Measurements from ENCODE around the gene WBP2. TPM values are rescaled to one million over a fixed set of nuclear protein-coding genes. Genes with fewer than 3 reads are reported as not detected.
A peak's percentile ranks its signal among the peaks of the same experiment; 100 is the strongest.

Gene WBP2
- polyA plus RNA-seq, 3 donors, result 62.4 to 93.3 (median 67.9) TPM

- peaks cover 0 to 3% (median 3%) of the 10 kb centered on the region in 3 donors for H3K27me3 Mint-ChIP-seq (ENCODE audit: low read depth in 3 of 3)
- no peak for DNase-seq
- no peak overlapping the region for H3K4me2 ChIP-seq (replicated peaks; ENCODE audit: extremely low read depth, low read length, poor library complexity, severe bottlenecking)
- peaks cover 15 to 34% of the 10 kb centered on the region in 2 donors for H3K36me3 ChIP-seq (replicated peaks in 1 of 2; ENCODE audit: control insufficient read depth in 1 of 2, insufficient read depth in 2 of 2, low read length in 2 of 2)
- H3K4me1 ChIP-seq (ENCODE audit: control insufficient read depth in 1 of 2, insufficient read depth in 2 of 2, low read length in 2 of 2), result peaks cover 13 to 14% of the 10 kb centered on the region in 2 donors
- H3K9ac ChIP-seq (ENCODE audit: insufficient read depth, low read length, poor library complexity, severe bottlenecking), result no peak overlapping the region
- peaks cover 17% of the 10 kb centered on the region for H3K79me2 ChIP-seq (ENCODE audit: insufficient read depth, low read length)
- H3K4me1 Mint-ChIP-seq, result peaks cover 17% of the 10 kb centered on the region
- intact Hi-C loops (cut with micrococcal nuclease), result no loop called here
- H3K4me3 Mint-ChIP-seq, result no peak overlapping the region
- no peak overlapping the region for H3K27ac ChIP-seq (ENCODE audit: low read depth in 1 of 2, low read length in 2 of 2)
- no peak overlapping the region for H3K4me3 ChIP-seq (replicated peaks in 1 of 3; ENCODE audit: low read depth in 2 of 3, low read length in 3 of 3)
- peaks cover 0 to under 1% (median 0%) of the 10 kb centered on the region in 7 donors for H3K9me3 Mint-ChIP-seq
- H3K27ac Mint-ChIP-seq, result no peak overlapping the region
- peaks cover 23% of the 10 kb centered on the region for H4K20me1 ChIP-seq (ENCODE audit: insufficient read depth, low read length)
- 96% methylated on average over 30 of the region's 31 CpGs for WGBS (ENCODE audit: insufficient coverage)
- no peak overlapping the region for H2AFZ ChIP-seq (ENCODE audit: insufficient read depth, low read depth, low read length, poor library complexity, severe bottlenecking)
- H3K27me3 ChIP-seq (ENCODE audit: control insufficient read depth in 2 of 2, insufficient read depth in 2 of 2, low read length in 2 of 2), result no peaks in the 10 kb centered on the region
- no peaks in the 10 kb centered on the region for H3K9me3 ChIP-seq (replicated peaks in 1 of 2; ENCODE audit: control insufficient read depth in 1 of 2, insufficient read depth in 1 of 2, low read length in 2 of 2)
- TF ChIP-seq CTCF (IDR thresholded peaks at IDR 0.05), result no peak
- peaks cover 16 to 31% of the 10 kb centered on the region in 2 donors for H3K36me3 Mint-ChIP-seq
Observed at GRCh38 chr17:75891022-75891604, 36.0 kb upstream of the WBP2 start.

- H3K4me3 Mint-ChIP-seq, result no peak overlapping the region
- no peak for DNase-seq
- peaks cover 20% of the 10 kb centered on the region for H3K4me1 Mint-ChIP-seq
- H3K4me1 ChIP-seq (ENCODE audit: control insufficient read depth in 1 of 2, insufficient read depth in 2 of 2, low read length in 2 of 2), result peaks cover 8 to 14% of the 10 kb centered on the region in 2 donors
- peaks cover 16 to 29% of the 10 kb centered on the region in 2 donors for H3K36me3 Mint-ChIP-seq
- H3K4me3 ChIP-seq (replicated peaks in 1 of 3; ENCODE audit: low read depth in 2 of 3, low read length in 3 of 3), result no peak overlapping the region
- no peaks in the 10 kb centered on the region for H3K27me3 ChIP-seq (ENCODE audit: control insufficient read depth in 2 of 2, insufficient read depth in 2 of 2, low read length in 2 of 2)
- no peaks in the 10 kb centered on the region for H3K9me3 ChIP-seq (replicated peaks in 1 of 2; ENCODE audit: control insufficient read depth in 1 of 2, insufficient read depth in 1 of 2, low read length in 2 of 2)
- peaks cover 3% of the 10 kb centered on the region for H3K79me2 ChIP-seq (ENCODE audit: insufficient read depth, low read length)
- H3K27me3 Mint-ChIP-seq (ENCODE audit: low read depth in 3 of 3), result peaks cover 3 to 10% (median 7%) of the 10 kb centered on the region in 3 donors
- H3K9me3 Mint-ChIP-seq, result peaks cover 0 to 5% (median 0%) of the 10 kb centered on the region in 7 donors
- WGBS (ENCODE audit: insufficient coverage), result 48% methylated on average over 2 of the region's 6 CpGs
- H3K4me2 ChIP-seq (replicated peaks; ENCODE audit: extremely low read depth, low read length, poor library complexity, severe bottlenecking), result no peak overlapping the region
- peaks cover 17% of the 10 kb centered on the region for H4K20me1 ChIP-seq (ENCODE audit: insufficient read depth, low read length)
- intact Hi-C loops (cut with micrococcal nuclease), result no loop called here
- H3K27ac Mint-ChIP-seq, result peak overlapping the region in 1 of 7 donors; percentile 24
- no peak overlapping the region for H2AFZ ChIP-seq (ENCODE audit: insufficient read depth, low read depth, low read length, poor library complexity, severe bottlenecking)
- H3K9ac ChIP-seq (ENCODE audit: insufficient read depth, low read length, poor library complexity, severe bottlenecking), result no peak overlapping the region
- no peak overlapping the region for H3K27ac ChIP-seq (ENCODE audit: low read depth in 1 of 2, low read length in 2 of 2)
- peaks cover 15 to 34% of the 10 kb centered on the region in 2 donors for H3K36me3 ChIP-seq (replicated peaks in 1 of 2; ENCODE audit: control insufficient read depth in 1 of 2, insufficient read depth in 2 of 2, low read length in 2 of 2)
- no peak for TF ChIP-seq CTCF (IDR thresholded peaks at IDR 0.05)
Observed at GRCh38 chr17:75889454-75889853, 34.3 kb upstream of the WBP2 start.

Data from CD14-positive monocyte (primary cell).